Psoas muscle (tissue), 8 donors: ENCODE measurements around the gene PRDX3. TPM values are rescaled to one million over a fixed set of nuclear protein-coding genes. Genes with fewer than 3 reads are reported as not detected.

Source experiments
- ATAC-seq, 4 donors: fragments of 200-7000 bp; cut with Tn5 transposase; one replicate each; pipeline ENCODE4 v1.9.1; 2020; ENCODE audit warnings: moderate library complexity in 3 of 4, mild to moderate bottlenecking in 2 of 4
- DNase-seq, 2 donors: peaks; one replicate each; pipeline ENCODE4 v3.0.0-alpha.2; 2020
- H3K27ac ChIP-seq: fragments of 200-600 bp; one replicate; pipeline ENCODE4 v1.8.0; 2022
- H3K27me3 ChIP-seq, 3 donors: fragments of 200-600 bp in 1 of 3; one replicate each; pipeline versions ENCODE4 v1.6.1 to v1.8.0; 2013 to 2022; ENCODE audit warnings: low read length in 2 of 3, mild to moderate bottlenecking in 2 of 3, moderate library complexity in 1 of 3; ENCODE audit not compliant: insufficient read depth in 3 of 3
- H3K36me3 ChIP-seq, 2 donors: fragments of 200-600 bp in 1 of 2; one replicate each; pipeline versions ENCODE4 v1.6.1 to v1.8.0; 2013 to 2022; ENCODE audit warnings: low read depth in 1 of 2, mild to moderate bottlenecking in 1 of 2, moderate library complexity in 1 of 2; ENCODE audit not compliant: insufficient read depth in 1 of 2
- H3K4me1 ChIP-seq: fragments of 200-600 bp; one replicate; pipeline ENCODE4 v1.8.0; 2022
- H3K4me3 ChIP-seq: fragments of 200-600 bp; one replicate; pipeline ENCODE4 v1.8.0; 2022; ENCODE audit warnings: mild to moderate bottlenecking
- H3K9me3 ChIP-seq: fragments of 200-600 bp; one replicate; pipeline ENCODE4 v1.8.0; 2022
- CTCF ChIP-seq: fragments of 200-600 bp; IDR thresholded peaks from one replicate; pipeline ENCODE4 v1.8.0; 2022; ENCODE audit warnings: antibody characterized with exemption
- WGBS, 3 donors: extraction: QIAGEN DNeasy Blood & Tissue Kit; methylation state at CpG; one replicate each; pipeline versions ENCODE4 v1.1.6 to v1.1.7; 2013; 5-methylcytosine and 5-hydroxymethylcytosine counted together
- intact Hi-C, 2 donors: fragments of 100-400 bp; cut with DNase I; formaldehyde crosslinking; loops; one replicate each; pipeline versions ENCODE4 v1.11.0 to v1.14.2; 2022
- polyA plus RNA-seq, 3 donors: library from polyadenylated mRNA; stranded (reverse); fragments of 200-250 nt; gene quantifications; one replicate each; pipeline ENCODE4 v1.2.3, GENCODE V29; 2013
- total RNA-seq, 4 donors: library from RNA; stranded (reverse); fragmentation: NEBNext Ultra II Directional in 2 of 4; extraction: Animal tissue kit (Norgen Biotek cat#: 25700) in 2 of 4; gene quantifications; one replicate each; pipeline versions ENCODE4 v1.2.1 to v1.2.4, GENCODE V29; 2021 to 2023
- donor health status: healthy with polysubstance abuse.
- donor health status: DM: no; HTN: no; CAD: no; lungs with moderate emphysema.
- donor health status: Bipolar disorder and iron deficiency.
- donor health status: healthy.
- donor health status: DM: yes; HTN: yes; CAD: no.
- donor health status: DM: no; HTN: no; CAD: no.
- donor health status: DM: no; HTN: no; CAD: no.
- donor health status: DM: yes; HTN: yes; CAD: no.

PRDX3 gene
- total and polyA plus RNA-seq, 7 donors = 182 to 331 (median 201) TPM

- H3K27ac ChIP-seq = peak within 1 kb of the TSS; percentile 93
- no peaks in the 10 kb centered on the region for H3K9me3 ChIP-seq
- intact Hi-C loops = no loop called here
- ATAC-seq (peak; percentile 92 to 94 (median 94)), DNase-seq (peak; percentile 88 to 92)
- TF ChIP-seq CTCF = no peak
- 0 to 1% (median 1%) methylated on average over 56 to 90 of the region's 90 CpGs for whole genome bisulfite sequencing, 3 donors
- peaks cover 27% of the 10 kb centered on the region for H3K4me1 ChIP-seq
- peak within 1 kb of the TSS; percentile 66 for H3K4me3 ChIP-seq
- no peaks in the 10 kb centered on the region for H3K27me3 ChIP-seq
- peaks cover 2 to 59% of the 10 kb centered on the region in 2 donors for H3K36me3 ChIP-seq
Observed at GRCh38 chr10:119165171-119166117, 13.2 kb downstream of the PRDX3 start, which contains the start of gene SFXN4. Gene SFXN4, minus strand, starts transcription at chr10:119165714. Its CDS starts 67 bp downstream, at chr10:119165647.

GRCh38 chr10:119162452-119163092 lies 16.0 kb downstream of the PRDX3 start:
- DNase-seq = no peak
- ATAC-seq = no peak
- Histone ChIP-seq H3K4me1 (peaks cover 27% of the 10 kb centered on the region), H3K4me3 (no peak overlapping the region), H3K9me3 (no peaks in the 10 kb centered on the region), H3K27me3 (no peaks in the 10 kb centered on the region), H3K36me3 (peaks cover 6 to 59% of the 10 kb centered on the region in 2 donors), H3K27ac (peak overlapping the region; percentile 27)
- intact Hi-C loops = loop anchor here (5.0 kb wide), 3 partner anchors 45 to 115 kb away; no protein-coding TSS in a partner anchor
- TF ChIP-seq CTCF = no peak
- WGBS, 3 donors = 77 to 95% (median 84%) methylated on average over 5 of the region's 5 CpGs

GRCh38 chr10:119161680-119162451 lies 16.7 kb downstream of the PRDX3 start:
- Histone ChIP-seq H3K27ac (peak overlapping the region; percentile 27), H3K9me3 (no peaks in the 10 kb centered on the region), H3K4me3 (no peak overlapping the region), H3K27me3 (no peaks in the 10 kb centered on the region), H3K4me1 (peaks cover 27% of the 10 kb centered on the region), H3K36me3 (peaks cover 6 to 59% of the 10 kb centered on the region in 2 donors)
- ATAC-seq (no peak), DNase-seq (no peak)
- intact Hi-C loops = loop anchor here (5.0 kb wide), 3 partner anchors 45 to 115 kb away; no protein-coding TSS in a partner anchor
- TF ChIP-seq CTCF = no peak
- 33 to 52% (median 42%) methylated on average over 11 of the region's 11 CpGs for WGBS, 3 donors

GRCh38 chr10:119159332-119159731 lies 19.3 kb downstream of the PRDX3 start:
- TF ChIP-seq CTCF = no peak
- ATAC-seq (no peak), DNase-seq (no peak)
- H3K4me3 ChIP-seq = no peak overlapping the region
- WGBS, 3 donors = 61 to 80% (median 77%) methylated on average over 8 of the region's 8 CpGs
- H3K4me1 ChIP-seq = peaks cover 14% of the 10 kb centered on the region
- no peaks in the 10 kb centered on the region for H3K9me3 ChIP-seq
- H3K36me3 ChIP-seq = peaks cover 16 to 83% of the 10 kb centered on the region in 2 donors
- no peak overlapping the region for H3K27ac ChIP-seq
- H3K27me3 ChIP-seq = no peaks in the 10 kb centered on the region
- intact Hi-C loops = no loop called here
